CD14-positive monocyte (primary cell): Measurements from ENCODE around the gene STK39. TPM values are rescaled to one million over a fixed set of nuclear protein-coding genes. Genes with fewer than 3 reads are reported as not detected.
A peak's percentile ranks its signal among the peaks of the same experiment; 100 is the strongest.

ENCODE experiments used
- DNase-seq, 3 donors: peaks; one replicate each; pipeline ENCODE4 v3.0.0-alpha.2; 2011 to 2022
- H2AFZ ChIP-seq: 2 replicates; pipeline ENCODE4 v1.6.0; 2012; ENCODE audit warnings: mild to moderate bottlenecking, low read depth, low read length, inconsistent platforms; ENCODE audit not compliant: insufficient read depth, poor library complexity, severe bottlenecking
- H3K27ac ChIP-seq, 2 donors: 1 replicate in 1 of 2; 2 replicates in 1 of 2; pipeline ENCODE4 v1.5.1; 2012 to 2013; ENCODE audit warnings: low read length in 2 of 2, control low read depth in 1 of 2, inconsistent platforms in 1 of 2, low read depth in 1 of 2, mild to moderate bottlenecking in 1 of 2
- H3K27me3 ChIP-seq, 2 donors: one replicate each; pipeline versions ENCODE4 v1.6.0 to v1.6.1; 2011 to 2013; ENCODE audit warnings: low read length in 2 of 2; ENCODE audit not compliant: control insufficient read depth in 2 of 2, insufficient read depth in 2 of 2
- H3K36me3 ChIP-seq, 2 donors: replicated peaks in 1 of 2; 1 replicate in 1 of 2; 2 replicates in 1 of 2; pipeline versions ENCODE4 v1.5.1 to v1.6.1; 2012 to 2013; ENCODE audit warnings: low read length in 2 of 2, control low read depth in 1 of 2, inconsistent platforms in 1 of 2, mild to moderate bottlenecking in 1 of 2; ENCODE audit not compliant: insufficient read depth in 2 of 2, control insufficient read depth in 1 of 2
- H3K4me1 ChIP-seq, 2 donors: 1 replicate in 1 of 2; 2 replicates in 1 of 2; pipeline versions ENCODE4 v1.5.1 to v1.6.1; 2012 to 2013; ENCODE audit warnings: low read length in 2 of 2, control low read depth in 1 of 2, inconsistent platforms in 1 of 2, mild to moderate bottlenecking in 1 of 2, moderate library complexity in 1 of 2; ENCODE audit not compliant: insufficient read depth in 2 of 2, control insufficient read depth in 1 of 2
- H3K4me2 ChIP-seq: replicated peaks from 2 replicates; pipeline ENCODE3; 2012; ENCODE audit warnings: low read length, moderate library complexity, mild to moderate bottlenecking; ENCODE audit not compliant: poor library complexity, severe bottlenecking; ENCODE audit errors: extremely low read depth
- H3K4me3 ChIP-seq, 3 experiments: fragments of 200-600 bp in 1 of 3; sonication (generic) in 1 of 3; replicated peaks in 1 of 3; 1 replicate in 2 of 3; 2 replicates in 1 of 3; pipeline ENCODE4 v1.5.1; 2011 to 2013; ENCODE audit warnings: low read length in 3 of 3, mild to moderate bottlenecking in 3 of 3, control low read depth in 2 of 3, low read depth in 2 of 3, inconsistent platforms in 1 of 3, moderate library complexity in 1 of 3
- H3K79me2 ChIP-seq: 2 replicates; pipeline ENCODE4 v1.6.0; 2012; ENCODE audit warnings: mild to moderate bottlenecking, control low read depth, inconsistent platforms, low read length, moderate library complexity; ENCODE audit not compliant: insufficient read depth
- H3K9ac ChIP-seq: 2 replicates; pipeline ENCODE4 v1.6.0; 2017; ENCODE audit warnings: low read length, mild to moderate bottlenecking; ENCODE audit not compliant: insufficient read depth, poor library complexity, severe bottlenecking
- H3K9me3 ChIP-seq, 2 donors: replicated peaks in 1 of 2; 1 replicate in 1 of 2; 2 replicates in 1 of 2; pipeline versions ENCODE4 v1.5.1 to v1.6.1; 2012 to 2013; ENCODE audit warnings: low read length in 2 of 2, control low read depth in 1 of 2; ENCODE audit not compliant: control insufficient read depth in 1 of 2, insufficient read depth in 1 of 2
- H4K20me1 ChIP-seq: 2 replicates; pipeline ENCODE4 v1.6.0; 2012; ENCODE audit warnings: mild to moderate bottlenecking, low read length, control low read depth, moderate library complexity; ENCODE audit not compliant: insufficient read depth
- H3K27ac Mint-ChIP-seq, 7 donors: one replicate each; pipeline ENCODE4 v1.8.0; 2020; ENCODE audit warnings: mild to moderate bottlenecking in 7 of 7, mixed read lengths in 7 of 7, moderate library complexity in 6 of 7, inconsistent platforms in 2 of 7
- H3K27me3 Mint-ChIP-seq, 3 donors: one replicate each; pipeline ENCODE4 v1.8.0; 2021 to 2022; ENCODE audit warnings: low read depth in 3 of 3, mild to moderate bottlenecking in 3 of 3, mixed read lengths in 3 of 3, moderate library complexity in 3 of 3, inconsistent platforms in 1 of 3
- H3K36me3 Mint-ChIP-seq, 2 donors: one replicate each; pipeline ENCODE4 v1.8.0; 2020; ENCODE audit warnings: mixed read lengths in 2 of 2, inconsistent platforms in 1 of 2, mild to moderate bottlenecking in 1 of 2
- H3K4me1 Mint-ChIP-seq: one replicate; pipeline ENCODE4 v1.8.0; 2020; ENCODE audit warnings: mild to moderate bottlenecking, mixed read lengths
- H3K4me3 Mint-ChIP-seq, 2 donors: one replicate each; pipeline ENCODE4 v1.8.0; 2020; ENCODE audit warnings: mild to moderate bottlenecking in 2 of 2, mixed read lengths in 2 of 2, moderate library complexity in 1 of 2
- H3K9me3 Mint-ChIP-seq, 7 donors: one replicate each; pipeline ENCODE4 v1.8.0; 2020 to 2022; ENCODE audit warnings: mixed read lengths in 7 of 7, mild to moderate bottlenecking in 6 of 7, moderate library complexity in 6 of 7, inconsistent platforms in 2 of 7
- CTCF ChIP-seq: fragments of 200-600 bp; IDR thresholded peaks from one replicate; pipeline ENCODE4 v1.8.0; 2022; ENCODE audit warnings: antibody characterized with exemption, mild to moderate bottlenecking
- WGBS: methylation state at CpG from one replicate; pipeline ENCODE4 v1.1.5; 2013; ENCODE audit warnings: missing lambda C conversion rate; ENCODE audit not compliant: insufficient coverage; 5-methylcytosine and 5-hydroxymethylcytosine counted together
- intact Hi-C, 2 donors: fragments of 100-400 bp; cut with micrococcal nuclease; formaldehyde crosslinking; loops; one replicate each; pipeline versions ENCODE4 v1.15.0 to v1.15.1; 2023
- polyA plus RNA-seq, 3 donors: library from polyadenylated mRNA; depleted of rRNA in 1 of 3; unstranded in 2 of 3; stranded (reverse) in 1 of 3; fragments of 300-500 nt in 2 of 3; fragments of >200 nt in 1 of 3; fragmentation: Illumina TruSeq in 2 of 3; gene quantifications; 1 replicate in 2 of 3; 2 replicates in 1 of 3; pipeline ENCODE4 v1.2.3, GENCODE V29; 2012 to 2021

STK39 gene
- polyA plus RNA-seq, 3 donors, result 1.2 to 2.7 (median 2.6) TPM

- Histone ChIP-seq H3K27me3 (no peaks in the 10 kb centered on the region), H3K79me2 (peaks cover 50% of the 10 kb centered on the region), H2AFZ (no peak overlapping the region), H3K4me1 (peaks cover 49 to 55% of the 10 kb centered on the region in 2 donors), H3K9ac (no peak overlapping the region), H3K9me3 (no peaks in the 10 kb centered on the region), H3K4me2 (no peak overlapping the region), H3K27ac (no peak overlapping the region), H4K20me1 (peaks cover 9% of the 10 kb centered on the region), H3K36me3 (no peaks in the 10 kb centered on the region), H3K4me3 (no peak overlapping the region)
- Mint-ChIP-seq H3K27ac (peak overlapping the region in 1 of 7 donors; percentile 80), H3K9me3 (no peaks in the 10 kb centered on the region), H3K4me1 (peaks cover 59% of the 10 kb centered on the region), H3K4me3 (no peak overlapping the region), H3K36me3 (peaks cover 8 to 18% of the 10 kb centered on the region in 2 donors), H3K27me3 (peaks cover 0 to 2% (median 0%) of the 10 kb centered on the region in 3 donors)
- no peak for TF ChIP-seq CTCF
- WGBS, result 100% methylated on average over 2 of the region's 4 CpGs
- intact Hi-C loops, result loop anchor here in 1 of 2 donors (10.0 kb wide), 1 partner anchor 76 kb away; the partner anchor contains the start of gene STK39
- DNase-seq, result no peak
These were observed 78.2 kb downstream of the STK39 start for GRCh38 chr2:168169097-168169745.

- no peak overlapping the region for H2AFZ ChIP-seq
- Mint-ChIP-seq H3K27ac (peak overlapping the region in 4 of 7 donors; percentile 10 to 60 (median 38)), H3K4me3 (no peak overlapping the region), H3K27me3 (peaks cover 0 to 2% (median 0%) of the 10 kb centered on the region in 3 donors), H3K36me3 (peaks cover 22 to 29% of the 10 kb centered on the region in 2 donors), H3K9me3 (no peaks in the 10 kb centered on the region), H3K4me1 (peaks cover 59% of the 10 kb centered on the region)
- H3K36me3 ChIP-seq, result peaks cover 5 to 12% of the 10 kb centered on the region in 2 donors
- no peaks in the 10 kb centered on the region for H3K9me3 ChIP-seq
- peaks cover 9% of the 10 kb centered on the region for H4K20me1 ChIP-seq
- intact Hi-C loops, result loop anchor here in 1 of 2 donors (10.0 kb wide), 1 partner anchor 77 kb away; the partner anchor contains the start of gene STK39
- peaks cover 48 to 55% of the 10 kb centered on the region in 2 donors for H3K4me1 ChIP-seq
- no peak overlapping the region for H3K27ac ChIP-seq
- no peak overlapping the region for H3K9ac ChIP-seq
- no peak for TF ChIP-seq CTCF
- H3K79me2 ChIP-seq, result peaks cover 39% of the 10 kb centered on the region
- H3K4me3 ChIP-seq, result no peak overlapping the region
- no peak for DNase-seq
- no peak overlapping the region for H3K4me2 ChIP-seq
- WGBS, result no CpG with 5 or more reads among the region's 4 CpGs
- H3K27me3 ChIP-seq, result no peaks in the 10 kb centered on the region
These were observed 79.7 kb downstream of the STK39 start for GRCh38 chr2:168167511-168168263.
